GM19351 (cell line): ENCODE measurements around the gene RAD51D.
"Not testable (repeated sequence)": the region's sequence is repeated elsewhere in the genome, so short reads cannot be mapped to it uniquely, and the experiment has no call there.

Experiments used
- ATAC-seq: cut with Tn5 transposase; IDR thresholded peaks from one replicate; pipeline ENCODE4 v1.9.1; 2021; ENCODE audit warnings: mild to moderate bottlenecking, moderate library complexity; ENCODE audit not compliant: unreplicated experiment

RAD51D gene

GRCh38 chr17:35142467-35142796 is 22.8 kb upstream of the RAD51D start:
- ATAC-seq, result no peak

- ATAC-seq, result peak; percentile 89
These were observed 22.2 kb upstream of the RAD51D start, which contains the start of gene NLE1 for GRCh38 chr17:35141681-35142466. TSS of gene NLE1 (minus strand) at chr17:35142303. CDS start at chr17:35142275, 28 bp downstream.

- ATAC-seq, result no peak
These were observed 18.6 kb upstream of the RAD51D start for GRCh38 chr17:35138218-35138617.

- ATAC-seq, result no peak
These were observed 15.7 kb upstream of the RAD51D start for GRCh38 chr17:35135322-35135721.

GRCh38 chr17:35132816-35133550 is 13.3 kb upstream of the RAD51D start:
- no peak for ATAC-seq

GRCh38 chr17:35132099-35132498 is 12.4 kb upstream of the RAD51D start:
- ATAC-seq, result no peak

GRCh38 chr17:35130392-35130791 is 10.7 kb upstream of the RAD51D start:
- no peak for ATAC-seq

GRCh38 chr17:35129973-35130351 is 10.3 kb upstream of the RAD51D start:
- no peak for ATAC-seq

GRCh38 chr17:35129154-35129972 is 9.7 kb upstream of the RAD51D start:
- no peak for ATAC-seq

- no peak for ATAC-seq
These were observed 8.3 kb upstream of the RAD51D start for GRCh38 chr17:35127751-35128514.

GRCh38 chr17:35121315-35121714 is 1.7 kb upstream of the RAD51D start, which contains the start of gene FNDC8:
TSS of gene FNDC8 (plus strand) at chr17:35121615. CDS start at chr17:35121694, 79 bp downstream.
- ATAC-seq, result no peak

- no peak for ATAC-seq
These were observed 1.7 kb downstream of the RAD51D start for GRCh38 chr17:35117984-35118383.

GRCh38 chr17:35116845-35117244 is 2.8 kb downstream of the RAD51D start:
- ATAC-seq, result no peak

GRCh38 chr17:35110791-35111190 is 8.9 kb downstream of the RAD51D start:
- ATAC-seq, result not testable (repeated sequence)

GRCh38 chr17:35104844-35105450 is 14.7 kb downstream of the RAD51D start:
- no peak for ATAC-seq

GRCh38 chr17:35103271-35103670 is 16.4 kb downstream of the RAD51D start:
- ATAC-seq, result no peak

GRCh38 chr17:35101725-35102124 is 17.9 kb downstream of the RAD51D start:
- ATAC-seq, result no peak

- no peak for ATAC-seq
These were observed 18.6 kb downstream of the RAD51D start for GRCh38 chr17:35101036-35101435.

GRCh38 chr17:35099908-35100307 is 19.8 kb downstream of the RAD51D start:
- no peak for ATAC-seq

- ATAC-seq, result no peak
These were observed 21.9 kb downstream of the RAD51D start for GRCh38 chr17:35097776-35098175.
